ENCODE results near the gene C1QTNF12.

The C1QTNF12 gene

DNA sequence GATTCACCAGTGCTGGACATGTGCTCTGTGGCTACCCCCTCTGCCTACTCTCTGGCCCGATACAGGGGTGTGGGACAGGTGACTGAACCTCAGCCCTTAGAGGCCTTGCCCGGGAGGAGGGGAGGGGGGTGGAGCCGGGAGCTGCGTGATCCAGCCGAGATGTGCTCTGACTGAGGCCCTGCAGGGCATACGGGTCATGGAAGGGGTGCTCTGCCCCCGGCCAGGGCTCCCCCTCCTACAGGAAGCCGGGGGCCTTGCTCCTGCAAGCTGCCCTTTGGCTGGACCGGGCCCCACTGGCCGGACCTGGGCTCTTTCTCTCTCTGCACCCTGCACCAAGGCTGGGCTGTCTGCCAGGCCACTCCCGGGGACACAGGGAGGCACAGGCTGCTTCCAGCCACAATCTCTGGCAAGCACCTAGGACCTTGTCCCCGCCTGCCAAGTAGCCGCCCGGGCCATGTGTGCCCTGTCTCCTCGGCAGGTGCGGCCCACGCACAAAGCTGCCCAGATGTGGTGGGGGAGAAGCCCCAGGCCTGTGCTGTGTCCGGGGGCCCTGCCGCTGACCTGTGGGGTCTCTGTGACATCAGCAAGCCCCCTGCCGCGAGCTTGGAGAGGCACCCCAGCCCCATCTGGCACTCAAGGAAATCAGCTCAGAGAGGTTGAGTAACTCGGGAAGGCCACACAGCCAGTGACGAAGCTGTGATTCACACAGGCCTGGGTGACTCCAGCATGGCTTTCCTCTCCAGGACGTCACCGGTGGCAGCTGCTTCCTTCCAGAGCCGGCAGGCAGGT, 35.2 kb upstream of the C1QTNF12 start:
- no peak for DNase-seq

DNA sequence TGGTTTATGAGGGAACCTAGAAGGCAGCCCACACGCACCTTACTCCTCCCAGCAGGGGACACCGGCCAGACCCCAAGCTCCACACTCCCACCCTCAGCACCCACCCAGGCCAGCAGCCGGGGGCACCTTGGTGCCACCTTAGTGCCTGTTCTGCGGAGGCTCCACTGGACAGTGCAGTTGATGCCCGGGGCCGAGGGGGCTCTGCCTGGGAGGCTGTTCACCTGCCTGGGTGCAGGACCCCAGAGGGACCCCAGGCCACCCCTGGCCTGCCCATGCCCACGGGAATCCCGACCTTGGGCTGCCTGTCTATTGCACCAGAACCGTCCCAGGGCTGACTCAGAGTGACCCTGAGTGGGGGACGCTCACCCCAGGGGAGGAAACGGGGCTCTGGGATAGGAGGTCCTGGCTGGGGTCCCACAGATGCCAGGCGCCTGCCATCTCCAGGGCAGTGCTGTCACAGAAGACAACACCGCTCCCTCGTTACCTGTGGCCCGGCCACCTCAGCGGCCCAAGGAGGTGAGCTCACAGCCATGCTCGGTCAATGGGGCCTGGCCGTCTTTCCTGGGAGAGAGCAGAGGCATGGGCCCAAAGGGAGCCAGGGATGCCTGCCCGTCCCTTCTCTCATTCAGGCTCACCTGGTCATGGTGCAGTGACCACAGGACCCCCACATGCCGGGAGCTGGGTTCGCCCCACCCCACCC, 34.4 kb upstream of the C1QTNF12 start:
- no peak for DNase-seq

DNA sequence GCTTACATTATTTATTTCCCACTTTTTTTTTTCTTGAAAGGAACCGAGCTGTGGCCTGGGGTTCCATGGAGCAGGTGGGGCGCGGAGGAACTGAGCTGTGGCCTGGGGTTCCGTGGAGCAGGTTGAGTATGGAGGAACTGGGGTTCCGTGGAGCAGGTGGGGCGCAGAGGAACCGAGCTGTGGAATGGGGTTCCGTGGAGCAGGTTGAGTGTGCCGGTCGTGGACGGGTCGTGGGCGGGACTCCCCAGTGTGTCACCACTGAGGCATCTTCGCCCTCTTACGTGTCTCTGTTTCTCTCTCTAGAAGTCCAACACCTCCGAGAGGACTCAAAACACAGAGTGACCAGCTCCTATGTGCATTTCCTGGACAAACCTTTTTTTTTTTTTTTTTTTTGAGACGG, 32.5 kb upstream of the C1QTNF12 start:
- DNase-seq, result no peak

DNA sequence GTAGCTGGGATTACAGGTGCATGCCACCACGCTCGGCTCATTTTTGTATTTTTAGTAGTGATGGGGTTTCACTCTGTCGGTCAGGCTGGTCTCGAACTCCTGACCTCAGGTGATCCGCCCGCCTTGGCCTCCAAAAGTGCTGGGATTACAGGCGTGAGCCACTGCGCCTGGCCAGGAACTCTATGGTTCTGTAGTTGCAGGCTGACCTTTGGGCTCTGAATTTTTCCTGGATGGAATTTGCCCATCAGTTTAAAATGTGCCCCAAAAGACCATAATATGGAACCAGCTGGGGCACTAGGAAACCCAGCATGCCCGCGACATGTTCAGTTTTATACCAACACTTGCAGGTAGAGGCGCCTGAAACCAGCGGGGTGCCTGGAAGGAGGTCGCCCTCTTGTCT, 32.1 kb upstream of the C1QTNF12 start:
- DNase-seq, result no peak

DNA sequence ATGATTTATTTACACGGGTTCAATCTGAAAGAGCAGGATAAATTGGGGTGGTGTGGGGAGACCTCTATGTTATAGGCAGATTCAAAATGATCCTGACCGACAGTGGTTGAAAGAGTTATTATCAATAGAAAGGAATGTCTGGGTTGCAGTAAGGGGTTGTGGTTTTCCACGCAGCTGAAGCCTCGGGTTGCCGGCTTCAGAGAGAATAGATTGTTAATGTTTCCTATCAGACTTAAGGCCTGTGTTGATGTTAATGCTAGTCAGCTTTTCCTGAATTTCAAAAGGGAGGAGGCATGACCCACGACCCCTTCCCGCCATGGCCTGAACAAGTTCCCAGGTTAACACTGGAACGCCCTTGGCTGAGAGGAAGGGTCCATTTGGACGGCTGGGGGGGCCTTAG, 29.3 kb upstream of the C1QTNF12 start:
- no peak for DNase-seq

DNA sequence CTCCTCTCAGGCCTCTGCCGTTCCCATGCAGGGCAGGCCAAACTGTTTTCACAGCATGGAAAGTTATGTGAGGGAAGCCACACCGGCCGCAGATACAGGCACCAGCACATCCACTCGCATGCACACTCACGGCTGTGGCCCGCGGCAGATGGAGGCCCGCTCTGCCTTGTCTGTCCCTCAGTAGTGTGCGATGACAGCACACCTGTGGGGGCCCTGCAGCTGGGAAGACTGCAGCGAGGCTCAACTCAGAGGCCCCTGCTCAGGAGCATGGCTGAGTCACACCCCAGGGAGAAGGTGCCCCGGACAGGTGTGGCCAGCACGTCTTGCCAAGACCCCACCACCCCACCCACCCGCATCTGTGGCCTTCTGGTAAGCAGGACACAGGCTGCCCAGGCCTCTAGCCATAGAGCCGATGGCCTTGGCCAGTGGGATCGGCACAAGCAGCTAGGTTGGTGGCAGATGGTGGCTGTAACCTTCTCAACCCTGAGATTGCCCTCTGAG, 28.5 kb upstream of the C1QTNF12 start:
- DNase-seq, result no peak

DNA sequence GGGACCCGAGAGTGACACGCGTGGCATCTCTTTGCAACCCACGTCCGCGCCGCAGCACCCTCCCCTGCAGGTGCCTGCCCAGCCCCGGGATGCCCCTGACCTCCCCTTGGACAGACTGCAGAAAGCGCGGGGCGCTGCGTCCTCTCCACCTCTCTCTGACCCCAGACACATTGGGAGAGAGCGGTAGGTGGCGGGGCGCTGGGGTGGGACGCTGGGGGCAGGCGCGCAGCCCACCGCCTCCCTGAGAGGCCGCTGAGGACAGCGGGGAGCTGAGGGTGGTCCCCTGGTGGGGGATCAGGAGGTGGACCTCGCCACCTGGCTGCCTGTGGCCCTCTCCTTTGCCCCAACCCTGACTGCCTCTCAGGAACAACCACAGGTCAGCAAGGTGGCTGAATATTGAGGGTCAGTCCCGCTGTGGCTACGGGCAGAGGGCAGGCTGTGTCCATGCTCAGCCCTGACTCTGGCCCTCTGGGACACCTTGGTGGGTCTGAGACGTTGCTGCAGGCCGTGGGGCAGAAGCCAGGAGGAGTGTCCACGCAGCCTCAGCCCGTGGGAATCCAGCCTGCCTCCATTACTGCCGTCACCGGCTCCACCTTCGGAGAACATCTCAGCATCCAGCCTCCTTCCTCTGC, 27.9 kb upstream of the C1QTNF12 start:
- no peak for DNase-seq

DNA sequence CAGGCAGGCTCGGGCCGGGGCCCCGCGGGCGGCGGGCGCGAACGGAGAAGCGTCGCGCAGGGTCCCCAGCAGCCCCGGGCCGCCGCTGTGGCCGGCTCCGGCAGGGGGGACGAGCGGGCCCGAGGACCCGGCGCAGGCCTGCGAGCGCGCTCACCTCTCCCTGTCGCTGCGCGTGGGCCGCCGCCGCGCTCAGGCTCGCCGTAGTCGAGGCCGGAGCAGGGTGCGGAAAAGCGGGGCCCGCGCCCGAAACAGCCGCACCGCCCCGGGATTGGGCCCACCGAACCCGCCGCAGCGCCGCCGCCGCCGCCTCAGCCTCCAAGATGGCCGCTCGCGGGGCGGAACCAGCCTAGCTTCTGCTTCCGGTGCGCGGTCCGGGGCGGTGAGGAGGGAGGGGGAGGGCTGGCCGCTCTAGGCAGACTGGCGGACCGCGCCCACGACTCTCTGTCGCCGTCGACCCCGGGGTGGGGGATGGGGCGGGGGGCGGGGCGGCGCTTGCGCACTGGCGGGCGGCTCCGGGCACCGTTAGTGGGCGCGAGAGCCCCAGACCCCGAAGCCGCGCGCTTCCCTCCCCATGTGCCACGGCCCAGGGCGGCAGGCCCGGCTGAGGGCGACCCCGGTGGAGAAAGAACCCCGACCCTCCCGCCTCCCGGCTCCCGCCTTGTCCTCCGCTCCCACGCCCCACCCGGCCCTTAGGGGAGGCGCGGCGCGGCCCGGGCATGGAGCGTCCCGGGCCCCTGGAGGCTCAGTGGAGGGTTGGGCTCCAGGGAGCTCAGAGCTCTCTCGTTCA, 27.2 kb upstream of the C1QTNF12 start, which contains the start of gene UBE2J2:
Gene UBE2J2, minus strand, starts transcription at position 343 of the 787 bp plus-strand sequence. CDS start 5,862 bp downstream, outside the sequence.
- DNase-seq, result peak; percentile 79 to 87

DNA sequence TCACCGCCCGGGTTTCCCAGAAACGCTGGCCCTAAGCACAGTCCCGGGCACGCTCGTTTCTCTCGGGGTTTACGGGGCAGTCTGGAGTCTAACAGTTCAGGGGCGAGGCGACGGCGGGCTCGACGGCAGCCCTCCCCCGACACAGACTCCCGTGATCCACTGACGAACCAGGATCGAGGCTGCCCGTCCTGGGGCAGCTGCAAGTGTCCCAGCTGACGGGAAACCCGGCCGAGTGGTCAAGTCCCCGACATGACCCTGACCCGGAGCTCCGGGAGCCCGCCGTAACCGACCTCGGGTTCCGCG, 26.6 kb upstream of the C1QTNF12 start:
- no peak for DNase-seq

DNA sequence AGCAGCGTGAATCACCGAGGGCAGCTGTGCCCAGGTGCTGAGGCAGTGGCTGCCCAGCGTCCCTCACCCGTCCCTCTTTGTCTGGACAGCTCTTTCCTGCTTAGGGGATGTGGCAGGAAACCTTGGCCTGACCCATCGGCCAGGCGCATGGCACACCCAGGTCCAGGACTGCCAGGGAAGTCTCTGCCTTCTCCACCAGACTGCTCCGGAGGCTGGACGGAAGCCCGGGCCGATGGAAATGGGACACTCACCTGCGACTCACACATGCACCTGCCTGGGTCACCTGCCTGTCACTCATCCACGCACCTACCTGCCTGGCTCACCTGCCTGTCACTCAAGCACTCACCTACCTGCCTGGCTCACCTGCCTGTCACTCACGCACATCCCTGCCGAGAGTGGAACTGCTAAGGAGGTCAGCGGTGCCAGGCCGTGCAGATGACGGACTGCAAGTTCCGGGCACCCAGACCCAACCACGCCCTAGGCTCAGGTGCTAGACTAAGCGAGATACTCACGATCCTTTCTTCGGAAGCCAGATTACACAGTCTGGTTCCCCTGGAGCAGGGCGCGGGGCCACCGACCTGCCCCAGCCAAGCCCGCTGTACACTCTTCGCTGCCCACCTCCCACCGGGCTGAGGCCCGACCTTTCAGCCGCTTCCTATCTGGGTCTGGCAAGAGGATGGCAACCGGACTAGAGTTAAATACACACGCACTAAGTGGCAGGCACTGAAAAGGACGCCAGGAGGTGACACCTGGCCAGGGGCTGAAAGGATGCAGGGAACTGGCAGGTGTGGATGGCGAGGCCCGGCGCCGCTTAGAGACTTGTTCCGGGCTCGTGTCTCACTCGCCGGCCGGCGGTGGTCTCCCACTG, 26.1 kb upstream of the C1QTNF12 start:
- no peak for DNase-seq

DNA sequence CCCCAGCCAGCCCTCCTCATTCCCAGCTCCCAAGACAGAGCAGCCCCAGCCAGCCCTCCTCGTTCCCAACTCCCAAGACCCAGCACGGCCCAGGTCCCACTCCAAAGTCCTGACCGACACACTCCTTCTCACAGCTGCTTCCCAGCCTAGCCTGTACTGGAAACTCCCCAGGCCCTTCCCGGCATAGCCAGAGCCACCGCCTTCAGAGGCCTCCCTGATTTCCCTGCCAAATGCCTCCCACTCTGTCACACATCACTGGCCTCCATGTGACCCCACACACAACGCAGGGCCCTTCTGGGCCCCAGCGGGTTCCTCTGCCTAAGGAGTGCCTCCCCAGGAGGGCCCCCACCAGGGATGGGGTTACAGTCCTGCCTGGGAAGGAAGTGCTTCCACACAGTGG, 24.3 kb upstream of the C1QTNF12 start:
- DNase-seq, result no peak

DNA sequence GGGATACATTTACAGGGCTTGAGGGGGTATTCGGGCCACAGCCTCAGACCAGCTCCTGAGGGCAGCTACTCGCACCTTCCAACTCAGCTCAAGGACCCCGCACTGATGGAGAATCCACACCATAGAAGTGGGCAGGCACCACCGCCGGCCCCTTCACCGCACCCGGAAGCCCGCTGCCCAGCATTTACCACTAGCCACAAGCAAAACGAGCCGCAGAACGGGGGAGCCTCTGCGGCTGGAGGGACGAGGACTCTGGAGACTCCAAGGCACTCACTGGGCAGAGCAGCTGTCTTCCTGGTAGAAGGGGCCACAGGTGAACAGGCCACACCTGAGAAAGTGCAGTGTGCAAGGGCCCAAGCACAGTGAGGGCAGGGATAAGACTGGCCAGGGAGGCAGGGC, 21.8 kb upstream of the C1QTNF12 start:
- no peak for DNase-seq

DNA sequence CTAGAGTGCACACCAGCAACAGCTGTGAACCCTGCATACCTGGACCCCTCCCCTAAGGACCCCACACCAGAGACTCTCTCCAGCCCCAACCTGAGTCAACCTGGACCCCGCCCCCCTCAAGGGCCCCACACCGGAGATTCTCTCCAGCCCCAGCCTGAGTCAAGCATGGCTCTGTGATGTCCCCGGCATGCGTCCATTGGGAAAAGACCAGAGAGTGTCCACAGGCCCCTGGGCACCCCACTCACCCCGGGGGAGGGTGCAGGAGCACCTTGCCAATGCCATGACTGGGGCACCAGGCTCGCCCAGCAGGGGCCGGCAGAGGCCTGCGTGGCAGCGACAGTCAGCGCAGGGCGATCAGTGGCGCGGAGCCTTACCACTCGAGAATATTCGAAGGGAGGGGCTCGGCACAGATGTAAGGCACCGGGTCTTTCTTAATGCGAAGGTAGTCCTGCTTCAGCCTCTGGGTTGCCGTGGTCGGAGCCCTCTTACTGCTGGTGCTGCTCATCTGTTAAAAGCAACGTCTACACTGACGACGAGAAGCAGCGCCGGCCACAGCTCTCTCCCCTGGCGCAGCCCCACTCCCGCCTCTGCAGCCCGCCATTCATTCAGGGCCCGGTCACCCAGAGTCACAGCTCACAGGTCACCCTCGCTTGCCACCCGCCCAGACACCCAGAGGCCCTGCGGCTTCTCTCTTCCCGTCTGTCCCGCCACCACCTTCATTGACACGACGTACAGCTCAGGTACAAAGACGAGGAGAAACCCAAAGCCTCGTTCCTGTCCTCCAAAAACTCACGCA, 21.2 kb upstream of the C1QTNF12 start:
- DNase-seq, result no peak

DNA sequence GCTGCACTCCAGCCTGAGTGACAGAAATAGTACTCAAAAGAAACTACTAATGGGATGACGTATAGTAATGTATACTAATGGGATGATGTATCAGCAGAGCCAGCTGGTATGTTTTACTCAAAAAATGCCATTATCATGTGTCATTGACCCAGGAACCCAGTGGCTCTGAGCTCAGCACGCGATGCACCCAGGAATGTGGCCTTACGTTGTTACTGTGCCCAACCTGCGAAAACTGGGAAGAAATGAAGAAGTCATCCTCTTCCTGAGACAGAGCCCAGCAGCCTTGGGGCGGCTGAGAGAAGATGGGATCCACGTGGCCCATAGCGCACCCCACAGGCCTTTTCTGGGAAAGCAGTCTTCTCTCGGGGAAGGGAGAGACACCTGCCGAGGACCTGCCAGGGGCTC, 18.3 kb upstream of the C1QTNF12 start:
- peak; percentile 9 to 34 for DNase-seq

DNA sequence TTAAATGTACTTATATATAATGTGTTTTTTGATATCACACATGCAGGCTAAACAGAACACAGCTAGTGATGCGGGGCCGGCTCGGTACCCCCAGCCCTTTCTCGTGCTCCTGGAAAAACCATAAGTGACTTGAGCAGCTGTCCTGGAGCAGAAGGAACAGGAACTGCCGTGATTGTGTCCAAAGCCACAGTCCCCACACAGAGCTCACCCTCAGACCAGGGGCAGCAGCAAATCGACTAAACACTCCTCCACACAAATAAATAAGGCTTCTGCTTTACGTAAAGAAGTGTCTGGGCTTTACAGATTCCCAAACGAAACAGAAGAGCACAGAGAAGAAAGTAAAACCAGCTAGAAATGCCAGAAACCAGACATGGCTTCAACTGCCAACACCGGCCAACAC, 17.5 kb upstream of the C1QTNF12 start:
- DNase-seq, result no peak

DNA sequence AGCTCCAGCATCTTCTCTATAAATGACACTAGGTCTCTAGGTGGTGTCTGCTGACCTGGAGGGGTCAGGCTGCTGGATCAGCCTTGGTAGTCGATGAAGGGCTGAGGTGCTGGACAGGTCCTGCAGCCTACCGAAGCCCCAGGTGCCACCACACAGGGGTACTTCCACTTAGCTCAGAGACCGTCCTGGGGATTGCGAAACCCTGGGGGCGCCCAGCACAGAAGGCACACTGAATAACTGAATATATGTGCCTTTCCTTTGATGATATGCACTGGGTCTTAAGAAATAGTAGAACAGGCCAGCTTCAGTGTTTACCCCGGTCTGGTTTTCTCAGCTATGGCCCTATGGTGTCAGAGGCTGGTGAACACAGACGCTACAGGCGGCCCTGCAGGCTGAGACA, 16.2 kb upstream of the C1QTNF12 start:
- DNase-seq, result no peak

DNA sequence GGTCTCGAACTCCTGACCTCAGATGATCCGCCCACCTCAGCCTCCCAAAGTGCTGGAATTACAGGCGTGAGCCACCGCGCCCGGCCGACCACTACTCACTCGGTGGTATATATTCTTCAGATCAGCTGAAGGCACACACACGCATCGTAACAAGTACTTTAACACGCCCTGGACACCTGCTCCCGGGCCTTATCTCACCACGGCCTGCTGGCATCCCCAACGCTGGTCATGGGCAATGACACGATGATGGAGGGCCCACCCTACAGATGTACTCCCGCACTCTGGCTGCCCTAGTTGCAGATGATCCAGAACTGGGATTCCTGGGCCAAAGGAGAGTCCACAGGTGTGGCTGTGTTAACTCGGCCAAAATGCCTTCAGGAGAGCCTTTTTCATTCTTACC, 15.5 kb upstream of the C1QTNF12 start:
- DNase-seq, result no peak

DNA sequence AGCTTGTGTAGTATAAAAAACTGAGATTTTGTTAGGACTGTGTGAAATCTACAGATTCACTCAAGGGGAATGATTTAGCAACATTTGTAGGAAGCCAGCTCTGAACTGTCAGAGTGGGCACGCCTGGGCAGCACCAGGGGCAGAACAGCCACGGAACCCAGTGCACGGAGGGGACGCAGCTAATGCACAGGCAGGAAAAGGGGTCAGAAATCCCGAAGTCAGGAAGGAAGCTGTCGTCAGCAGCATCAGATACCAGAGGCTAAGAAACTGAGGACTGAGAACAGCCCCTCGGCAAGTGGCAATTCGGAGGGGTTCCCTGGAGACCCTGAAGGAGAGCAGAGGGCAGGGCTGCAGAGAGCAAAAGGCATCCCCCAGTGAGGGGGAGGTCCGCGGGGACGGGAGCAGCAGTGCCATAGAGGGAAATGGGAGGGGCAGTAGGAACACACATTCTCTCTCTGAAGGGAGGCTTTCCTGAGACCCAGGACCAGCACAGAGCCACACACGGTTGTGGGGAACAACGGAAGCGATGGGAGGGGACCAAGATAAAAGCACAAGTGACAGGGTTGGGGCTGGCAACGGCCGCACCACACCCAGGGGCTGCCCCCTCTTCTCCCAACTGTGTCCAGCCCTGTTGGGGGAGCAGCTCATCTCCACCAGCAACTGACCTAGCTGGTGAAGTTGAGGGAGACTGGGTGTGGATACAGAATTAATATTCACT, 14.5 kb upstream of the C1QTNF12 start:
- peak; percentile 85 to 86 for DNase-seq

DNA sequence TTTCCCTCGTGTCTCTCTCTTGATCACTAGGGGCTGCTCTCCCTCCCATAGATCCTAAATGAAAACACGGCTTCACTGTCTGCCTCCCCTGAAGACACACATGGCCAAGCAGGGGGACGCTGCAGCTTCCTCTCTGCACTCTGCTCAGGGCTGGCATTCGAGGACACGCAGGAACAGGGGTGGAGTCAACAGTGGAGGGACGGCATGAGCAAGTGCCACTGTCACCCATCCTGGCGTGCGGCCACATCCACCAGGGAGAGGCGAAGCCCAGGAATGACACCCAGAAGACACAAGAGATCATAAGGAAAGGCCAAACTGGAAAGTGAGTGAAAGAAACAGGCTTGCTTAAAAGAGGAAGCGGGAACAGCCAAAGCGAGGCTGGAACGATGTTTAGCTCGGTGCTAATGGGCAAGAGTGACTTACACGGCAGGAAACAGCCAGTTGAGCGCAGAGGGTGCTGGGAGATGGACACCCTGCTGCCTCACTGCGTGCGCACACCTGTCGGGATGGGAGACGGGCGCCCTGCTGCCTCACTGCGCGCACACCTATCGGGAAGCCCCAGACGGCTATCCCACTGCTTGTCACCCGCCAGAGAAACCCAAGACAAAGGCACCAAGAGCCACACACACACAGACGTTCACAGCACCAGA, 13.6 kb upstream of the C1QTNF12 start:
- peak; percentile 79 to 81 for DNase-seq

DNA sequence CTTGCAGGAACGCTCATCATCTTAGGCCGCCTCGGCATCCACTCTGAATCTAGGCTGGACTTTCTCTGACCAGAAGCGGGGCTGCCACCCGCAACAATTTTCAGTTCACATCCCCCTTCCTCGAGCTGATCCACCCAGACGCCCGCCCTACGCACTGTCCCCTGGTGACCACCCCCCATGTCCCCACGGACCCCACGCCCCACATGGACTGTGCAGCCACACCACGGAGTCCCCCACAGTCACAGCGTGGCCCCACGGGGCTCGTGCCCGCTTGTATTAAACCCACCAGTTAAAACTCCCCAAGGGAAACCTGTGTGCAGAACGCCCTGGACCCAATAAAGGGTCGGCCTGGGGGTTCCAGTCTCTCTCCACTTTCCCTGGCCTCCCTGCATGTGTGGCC, 13.0 kb upstream of the C1QTNF12 start:
- DNase-seq, result no peak
